Measurements from ENCODE around the gene YDJC. TPM values are rescaled to one million over a fixed set of nuclear protein-coding genes. Genes with fewer than 3 reads are reported as not detected.
"Not testable (repeated sequence)": the region's sequence is repeated elsewhere in the genome, so short reads cannot be mapped to it uniquely, and the experiment has no call there.

The YDJC gene
- total RNA-seq, 1 donor from 2014 or later, result 19.0 TPM

DNA sequence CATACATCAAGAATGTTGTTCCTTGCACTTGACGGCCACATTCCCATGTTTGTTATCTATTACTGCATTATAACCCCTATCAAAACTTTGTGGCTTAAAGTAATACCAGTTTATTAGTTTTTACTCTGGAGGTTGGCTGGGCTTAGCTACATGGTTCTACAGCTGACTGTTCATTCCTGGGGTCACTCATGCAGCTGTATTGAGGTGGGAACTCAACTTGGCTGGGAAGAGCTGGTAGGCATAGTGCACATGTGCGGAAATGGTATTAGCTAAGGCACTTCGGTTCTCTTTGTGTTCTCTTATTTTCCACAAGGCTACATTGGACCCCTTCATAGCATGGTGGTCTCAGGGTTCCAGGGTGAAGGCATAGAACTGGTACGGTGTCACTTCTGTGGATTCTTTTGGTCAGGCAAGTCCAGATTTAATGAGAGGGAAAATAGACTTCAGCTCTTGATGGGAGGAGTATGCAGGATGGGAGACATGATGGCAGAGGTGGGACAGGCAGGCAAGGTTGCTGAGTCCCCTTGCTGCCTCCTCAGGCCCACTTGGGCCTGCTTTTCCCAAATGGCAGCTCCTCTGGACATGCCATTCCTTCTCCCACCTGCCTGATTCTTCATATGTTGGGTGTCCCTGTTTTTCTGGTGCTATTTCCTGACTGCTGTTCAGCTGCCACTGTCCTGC, 16.1 kb downstream of the YDJC start:
- peak overlapping the region; percentile 56 for H3K27ac Mint-ChIP-seq
- no peak for DNase-seq (ENCODE audit: low spot score, unreplicated experiment)
- TF ChIP-seq, protein P1, sequence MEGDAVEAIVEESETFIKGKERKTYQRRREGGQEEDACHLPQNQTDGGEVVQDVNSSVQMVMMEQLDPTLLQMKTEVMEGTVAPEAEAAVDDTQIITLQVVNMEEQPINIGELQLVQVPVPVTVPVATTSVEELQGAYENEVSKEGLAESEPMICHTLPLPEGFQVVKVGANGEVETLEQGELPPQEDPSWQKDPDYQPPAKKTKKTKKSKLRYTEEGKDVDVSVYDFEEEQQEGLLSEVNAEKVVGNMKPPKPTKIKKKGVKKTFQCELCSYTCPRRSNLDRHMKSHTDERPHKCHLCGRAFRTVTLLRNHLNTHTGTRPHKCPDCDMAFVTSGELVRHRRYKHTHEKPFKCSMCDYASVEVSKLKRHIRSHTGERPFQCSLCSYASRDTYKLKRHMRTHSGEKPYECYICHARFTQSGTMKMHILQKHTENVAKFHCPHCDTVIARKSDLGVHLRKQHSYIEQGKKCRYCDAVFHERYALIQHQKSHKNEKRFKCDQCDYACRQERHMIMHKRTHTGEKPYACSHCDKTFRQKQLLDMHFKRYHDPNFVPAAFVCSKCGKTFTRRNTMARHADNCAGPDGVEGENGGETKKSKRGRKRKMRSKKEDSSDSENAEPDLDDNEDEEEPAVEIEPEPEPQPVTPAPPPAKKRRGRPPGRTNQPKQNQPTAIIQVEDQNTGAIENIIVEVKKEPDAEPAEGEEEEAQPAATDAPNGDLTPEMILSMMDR (IDR thresholded peaks at IDR 0.05; ENCODE audit: unreplicated experiment), result no peak
- peaks cover 8% of the 10 kb centered on the region for H3K4me1 Mint-ChIP-seq (ENCODE audit: low read depth)
- peaks cover 15% of the 10 kb centered on the region for H3K36me3 Mint-ChIP-seq (ENCODE audit: insufficient read depth)
- H3K27me3 Mint-ChIP-seq, result no peaks in the 10 kb centered on the region
- H3K4me3 Mint-ChIP-seq (ENCODE audit: low read depth), result no peak overlapping the region
- no peaks in the 10 kb centered on the region for H3K9me3 Mint-ChIP-seq (ENCODE audit: low read depth)

DNA sequence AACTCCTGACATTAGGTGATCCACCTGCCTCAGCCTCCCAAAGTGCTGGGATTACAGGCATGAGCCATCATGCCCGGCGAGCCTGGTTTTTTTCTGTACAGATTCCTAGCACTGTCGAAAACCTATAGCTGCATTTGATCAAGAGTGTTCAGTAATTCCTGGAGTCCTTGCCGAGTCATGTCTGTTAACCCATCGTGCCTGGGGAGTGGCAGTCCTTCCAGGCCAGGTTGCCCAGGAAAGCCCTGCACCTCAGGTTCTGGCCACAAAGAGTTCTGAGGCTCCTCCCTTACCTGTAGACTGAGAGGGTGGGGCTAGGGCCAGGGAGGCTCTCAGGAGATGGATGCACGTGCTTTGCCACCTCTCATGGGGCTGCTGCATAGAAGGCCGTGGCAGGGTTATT, 17.0 kb downstream of the YDJC start:
- Mint-ChIP-seq H3K27ac (no peak overlapping the region), H3K9me3 (ENCODE audit: low read depth) (no peaks in the 10 kb centered on the region), H3K4me3 (ENCODE audit: low read depth) (no peak overlapping the region), H3K4me1 (ENCODE audit: low read depth) (peaks cover 8% of the 10 kb centered on the region), H3K27me3 (no peaks in the 10 kb centered on the region), H3K36me3 (ENCODE audit: insufficient read depth) (peaks cover 15% of the 10 kb centered on the region)
- TF ChIP-seq, protein P1 (IDR thresholded peaks at IDR 0.05; ENCODE audit: unreplicated experiment), result no peak
- DNase-seq (ENCODE audit: low spot score, unreplicated experiment), result no peak

DNA sequence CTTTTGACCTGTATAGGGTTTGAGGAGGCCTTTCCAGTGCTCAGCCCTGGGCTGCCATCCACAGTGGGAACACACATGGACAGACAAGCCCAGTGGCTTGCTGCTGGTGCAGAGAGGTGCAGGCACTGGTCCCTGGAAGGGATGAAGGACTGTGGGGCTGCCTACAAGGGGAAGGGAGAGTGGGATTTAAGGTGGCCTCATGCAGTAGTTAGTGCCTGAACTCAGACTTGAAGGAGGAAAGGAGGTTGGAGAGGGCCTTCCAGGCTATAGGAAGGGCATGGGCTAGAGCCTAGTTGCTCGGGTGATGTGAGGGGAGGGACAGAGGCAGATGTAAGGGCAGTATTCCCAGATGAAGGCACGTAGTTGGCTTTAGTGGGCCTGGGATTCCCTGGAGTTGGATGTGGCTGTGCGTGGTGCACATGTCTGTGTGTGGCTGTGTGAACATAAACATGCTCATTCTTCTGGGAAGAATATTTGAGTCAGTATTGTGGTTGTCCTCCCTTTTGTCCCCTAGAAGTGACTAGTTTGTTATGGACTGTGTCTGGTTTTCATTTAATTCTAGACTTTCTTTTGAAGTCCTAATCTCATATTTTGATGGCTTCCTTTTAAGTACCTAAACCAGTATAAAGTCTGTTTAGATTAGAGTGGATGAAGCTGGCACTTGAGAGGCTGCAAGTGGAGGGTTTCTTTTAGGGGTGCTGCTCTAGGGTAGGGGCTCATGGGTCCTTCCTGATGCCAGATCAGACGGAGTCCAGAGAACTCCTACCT, 18.4 kb downstream of the YDJC start:
- DNase-seq (ENCODE audit: low spot score, unreplicated experiment), result no peak
- TF ChIP-seq, protein P1 (IDR thresholded peaks at IDR 0.05; ENCODE audit: unreplicated experiment), result no peak
- peaks cover 18% of the 10 kb centered on the region for H3K36me3 Mint-ChIP-seq (ENCODE audit: insufficient read depth)
- peaks cover 8% of the 10 kb centered on the region for H3K4me1 Mint-ChIP-seq (ENCODE audit: low read depth)
- H3K27ac Mint-ChIP-seq, result peak overlapping the region; percentile 73
- no peaks in the 10 kb centered on the region for H3K9me3 Mint-ChIP-seq (ENCODE audit: low read depth)
- no peak overlapping the region for H3K4me3 Mint-ChIP-seq (ENCODE audit: low read depth)
- no peaks in the 10 kb centered on the region for H3K27me3 Mint-ChIP-seq

DNA sequence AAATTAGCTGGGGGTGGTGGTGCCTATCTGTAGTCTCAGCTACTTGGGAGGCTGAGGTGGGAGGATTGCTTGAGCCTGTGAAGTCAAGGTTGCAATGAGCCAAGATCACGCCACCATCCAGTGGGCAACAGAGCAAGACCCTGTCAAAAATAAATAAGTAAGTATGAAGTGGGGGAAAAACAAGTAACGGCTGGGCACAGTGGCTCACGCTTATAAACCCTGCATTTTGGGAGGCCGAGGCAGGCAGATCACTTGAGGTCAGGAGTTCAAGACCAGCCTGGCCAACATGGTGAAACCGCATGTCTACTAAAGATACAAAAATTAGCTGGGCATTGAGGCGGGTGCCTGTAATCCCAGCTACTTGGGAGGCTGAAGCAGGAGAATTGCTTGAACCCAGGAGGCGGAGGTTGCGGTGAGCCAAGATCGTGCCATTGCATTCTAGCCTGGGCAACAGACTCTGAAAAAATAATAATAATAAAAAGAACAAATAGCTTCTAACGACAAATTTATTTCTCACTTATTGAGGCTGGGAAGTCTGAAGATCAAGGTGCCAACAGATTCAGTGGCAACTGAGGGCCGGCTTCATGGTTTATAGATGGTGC, 20.2 kb downstream of the YDJC start:
- H3K36me3 Mint-ChIP-seq (ENCODE audit: insufficient read depth), result peaks cover 15% of the 10 kb centered on the region
- H3K4me1 Mint-ChIP-seq (ENCODE audit: low read depth); DNase-seq (ENCODE audit: low spot score, unreplicated experiment); H3K4me3 Mint-ChIP-seq (ENCODE audit: low read depth); H3K27me3 Mint-ChIP-seq; H3K9me3 Mint-ChIP-seq (ENCODE audit: low read depth); H3K27ac Mint-ChIP-seq: not testable (repeated sequence)

DNA sequence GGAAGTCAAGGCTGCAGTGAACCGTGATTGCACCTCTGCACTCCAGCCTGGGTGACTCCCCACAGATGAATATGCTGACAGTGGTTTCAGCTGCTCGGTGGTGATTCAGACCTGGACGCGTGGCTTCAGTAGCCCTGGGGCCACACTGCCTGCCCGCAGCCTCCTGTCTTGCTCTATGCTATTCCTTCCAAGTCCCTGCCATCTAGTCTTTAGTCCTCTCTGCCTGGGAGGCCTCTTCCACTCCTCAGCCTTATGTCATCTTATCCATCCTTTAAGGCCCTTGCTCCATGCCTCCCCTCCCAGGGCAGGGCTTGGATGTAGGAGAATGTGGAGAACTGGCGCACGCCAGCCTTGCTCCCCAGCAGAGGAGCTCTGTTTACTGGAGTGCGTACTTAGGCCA, 23.0 kb downstream of the YDJC start:
- no peaks in the 10 kb centered on the region for H3K9me3 Mint-ChIP-seq (ENCODE audit: low read depth)
- peak overlapping the region; percentile 75 for H3K27ac Mint-ChIP-seq
- no peak overlapping the region for H3K4me3 Mint-ChIP-seq (ENCODE audit: low read depth)
- H3K36me3 Mint-ChIP-seq (ENCODE audit: insufficient read depth), result peaks cover 8% of the 10 kb centered on the region
- H3K27me3 Mint-ChIP-seq, result no peaks in the 10 kb centered on the region
- no peak for DNase-seq (ENCODE audit: low spot score, unreplicated experiment)
- no peaks in the 10 kb centered on the region for H3K4me1 Mint-ChIP-seq (ENCODE audit: low read depth)
- TF ChIP-seq, protein P1 (IDR thresholded peaks at IDR 0.05; ENCODE audit: unreplicated experiment), result no peak
